HG03432 (cell line): ENCODE data around the gene ZNF280D.
A peak's percentile ranks its signal among the peaks of the same experiment; 100 is the strongest.

Source experiments
- ATAC-seq: cut with Tn5 transposase; IDR thresholded peaks from one replicate; pipeline ENCODE4 v1.9.1; 2021; ENCODE audit warnings: mild to moderate bottlenecking, moderate library complexity; ENCODE audit not compliant: unreplicated experiment

The ZNF280D gene

GRCh38 chr15:56640549-56640948, 92.8 kb downstream of the ZNF280D start:
- ATAC-seq, result no peak

DNA sequence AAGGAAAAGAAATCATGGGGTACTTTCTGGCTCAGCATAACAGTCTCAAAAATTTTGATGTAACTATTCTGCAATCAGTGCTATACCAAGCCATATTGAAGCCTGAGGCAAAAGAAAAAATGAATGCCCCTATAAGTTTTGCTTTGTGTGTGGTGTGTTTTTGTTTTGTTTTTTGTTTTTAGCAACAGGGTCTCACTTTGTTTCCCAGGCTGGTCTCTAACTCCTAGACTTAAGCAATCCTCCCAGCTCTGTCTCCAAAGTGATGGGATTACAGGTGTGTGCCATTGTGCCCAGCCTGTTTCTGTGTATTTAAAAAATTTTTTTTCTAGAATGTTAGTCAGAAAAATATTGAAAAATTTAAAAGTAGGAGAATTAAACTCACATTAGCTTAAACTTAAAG, 93.2 kb downstream of the ZNF280D start:
- no peak for ATAC-seq

GRCh38 chr15:56639631-56640030, 93.7 kb downstream of the ZNF280D start:
- ATAC-seq, result no peak

DNA sequence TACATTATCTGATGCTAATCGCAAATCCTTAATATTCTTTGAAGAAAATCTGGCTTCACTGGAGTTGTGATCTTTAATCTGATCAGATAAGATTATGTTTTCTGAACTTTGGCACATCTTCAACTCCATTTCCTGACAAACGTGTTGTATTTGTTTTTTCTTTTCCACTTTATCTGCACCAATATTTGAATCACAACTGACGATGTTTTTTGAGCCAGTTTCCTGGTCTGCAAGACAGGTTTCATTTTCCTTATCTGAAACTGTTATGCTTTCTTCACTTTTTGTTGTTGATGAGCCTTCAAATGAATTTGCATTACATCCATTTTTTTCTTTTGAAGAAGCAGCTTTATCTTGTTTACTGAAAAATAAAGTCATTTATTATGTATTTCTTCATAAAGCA, 101.5 kb downstream of the ZNF280D start:
- no peak for ATAC-seq

- no peak for ATAC-seq
Measured at GRCh38 chr15:56628893-56629532, 104.3 kb downstream of the ZNF280D start.

DNA sequence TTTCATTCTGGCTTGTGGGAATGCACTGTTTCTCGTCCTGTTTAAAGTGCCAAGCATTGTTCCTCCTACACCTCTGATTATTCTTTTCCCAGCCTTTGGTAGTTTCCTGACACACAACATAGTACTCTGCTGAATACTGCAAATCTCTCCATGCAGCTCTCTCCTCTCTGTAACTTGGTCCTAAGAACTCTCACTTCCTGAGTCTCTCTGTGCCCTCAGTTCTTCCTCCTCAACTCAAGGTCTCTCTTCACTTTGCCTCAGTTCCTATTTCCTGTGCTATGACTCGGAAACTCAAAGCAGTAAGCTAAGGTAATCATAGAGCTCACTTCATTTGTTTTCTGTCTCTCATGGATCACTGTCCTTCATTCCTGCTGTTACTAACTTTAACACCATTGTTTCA, 113.4 kb downstream of the ZNF280D start:
- ATAC-seq, result no peak

- no peak for ATAC-seq
Measured at GRCh38 chr15:56617628-56618027, 115.7 kb downstream of the ZNF280D start.

GRCh38 chr15:56616551-56616950, 116.8 kb downstream of the ZNF280D start:
- no peak for ATAC-seq

DNA sequence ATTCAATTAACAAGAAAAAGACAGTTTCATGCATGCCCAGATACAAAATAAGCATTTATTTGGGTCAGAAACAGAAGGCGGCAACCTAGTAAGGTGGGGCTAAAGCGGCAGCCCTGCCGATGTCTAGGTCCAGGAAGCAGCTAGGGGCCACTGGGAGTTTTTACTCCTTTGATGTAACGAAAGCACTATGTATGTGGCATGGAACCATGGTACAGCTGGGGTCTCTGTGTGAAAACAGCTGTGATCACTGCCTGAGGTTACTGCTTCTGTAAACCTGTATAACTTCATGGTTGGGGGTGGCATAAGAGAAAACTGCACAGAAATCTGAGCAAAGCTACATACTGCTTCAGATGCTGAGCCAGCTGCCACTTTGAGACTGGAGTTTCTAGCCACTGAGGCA, 119.5 kb downstream of the ZNF280D start:
- no peak for ATAC-seq

- no peak for ATAC-seq
Measured at GRCh38 chr15:56608993-56609392, 124.3 kb downstream of the ZNF280D start.

- ATAC-seq, result peak; percentile 95
Measured at GRCh38 chr15:56608140-56608778, 125.0 kb downstream of the ZNF280D start.

- ATAC-seq, result no peak
Measured at GRCh38 chr15:56602253-56602652, 131.1 kb downstream of the ZNF280D start.

DNA sequence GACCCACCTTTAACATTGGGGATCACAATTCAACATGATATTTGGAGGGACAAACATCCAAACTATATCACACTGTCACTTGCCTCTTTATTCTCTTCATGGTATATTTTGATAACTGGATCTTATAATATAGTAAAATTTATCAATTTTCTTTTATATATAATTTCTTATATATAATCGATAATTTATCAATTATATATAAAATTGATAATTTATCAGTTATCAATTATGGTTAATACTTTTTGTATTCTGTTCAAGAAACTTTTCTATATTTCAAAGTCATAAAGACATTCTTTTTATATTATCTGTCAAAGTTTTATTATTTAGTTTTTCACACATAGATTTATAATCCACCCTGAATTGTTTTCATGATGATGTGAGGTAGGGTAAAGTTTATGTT, 132.9 kb downstream of the ZNF280D start:
- no peak for ATAC-seq

DNA sequence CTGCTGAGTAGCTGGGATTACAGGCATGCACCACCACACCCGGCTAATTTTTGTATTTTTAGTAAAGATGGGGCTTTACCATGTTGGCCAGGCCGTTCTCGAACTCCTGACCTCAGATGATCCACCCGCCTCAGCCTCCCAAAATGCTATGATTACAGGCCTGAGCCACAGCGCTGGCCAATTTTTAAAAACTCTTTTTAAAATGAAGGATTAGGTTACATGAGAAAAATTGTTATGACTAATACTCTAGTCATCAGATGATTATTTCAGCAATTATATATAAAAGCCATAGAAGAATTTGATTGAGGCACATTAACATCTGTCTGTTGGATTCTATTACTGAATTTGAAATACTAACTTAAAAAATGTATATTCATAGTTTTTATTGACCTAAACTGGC, 134.3 kb downstream of the ZNF280D start:
- no peak for ATAC-seq

DNA sequence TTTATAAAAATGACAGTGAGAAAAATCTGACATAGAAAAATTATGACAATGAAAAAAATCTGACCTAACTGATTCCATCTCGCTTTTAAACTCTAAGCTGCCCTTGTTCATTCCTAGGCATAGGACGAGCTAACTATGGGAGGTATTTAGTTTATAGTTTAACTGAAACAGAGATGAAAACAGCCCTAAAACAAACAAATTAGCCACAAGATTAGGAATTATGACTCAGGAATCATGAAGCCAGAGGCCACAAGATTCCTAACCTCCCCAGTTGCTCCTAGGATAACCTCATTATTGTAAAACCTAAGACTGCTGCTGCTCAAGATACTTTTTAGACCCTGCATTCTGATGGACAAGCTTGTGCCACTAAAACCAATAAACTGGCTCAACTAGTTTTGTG, 145.6 kb downstream of the ZNF280D start:
- ATAC-seq, result no peak

DNA sequence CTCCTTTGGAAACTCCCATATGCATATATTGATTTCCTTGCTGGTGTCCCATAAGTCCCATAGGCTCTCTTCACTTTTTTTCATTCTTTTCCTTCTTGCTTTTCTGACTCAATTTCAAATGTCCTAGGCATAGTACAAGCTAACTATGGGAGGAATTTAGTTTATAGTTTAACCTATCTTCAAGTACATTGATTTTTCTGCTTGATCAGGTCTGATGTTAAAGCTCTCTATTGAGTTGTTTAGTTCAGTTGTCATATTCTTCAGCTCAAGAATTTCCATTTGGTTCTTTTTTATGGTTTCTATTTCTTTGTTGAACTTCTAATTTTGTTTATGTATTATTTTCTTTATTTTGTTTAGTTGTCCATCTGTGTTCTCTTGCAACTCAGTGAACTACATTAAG, 147.1 kb downstream of the ZNF280D start:
- ATAC-seq, result no peak

DNA sequence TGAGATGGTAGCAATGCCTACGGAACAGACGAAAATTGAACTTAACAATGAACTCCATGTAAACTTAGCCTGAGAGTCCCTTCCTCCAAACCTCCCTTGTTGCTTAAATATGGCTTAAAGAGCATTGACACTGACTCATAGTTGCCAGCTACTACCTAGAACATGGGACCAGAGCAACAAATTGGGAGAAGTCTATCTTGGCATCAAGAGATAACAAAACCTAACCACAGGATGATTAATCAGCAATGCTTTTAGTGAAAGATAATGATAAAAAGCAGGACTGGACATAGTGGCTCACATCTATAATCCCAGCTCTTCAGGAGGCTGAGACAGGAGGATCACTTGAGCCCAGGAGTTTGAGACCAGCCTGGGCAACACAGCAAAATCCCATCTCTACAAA, 150.5 kb downstream of the ZNF280D start:
- ATAC-seq, result no peak
